Stimulated activated CD8-positive, alpha-beta memory T cell treated with anti-CD3 and anti-CD28 coated beads, Interleukin-7, amount 100 ng/mL, for 1 hour (primary cell): ENCODE results near the gene KRTAP2-2.
"Not testable (repeated sequence)": the region's sequence is repeated elsewhere in the genome, so short reads cannot be mapped to it uniquely, and the experiment has no call there.

ENCODE experiments used
- DNase-seq, 2 donors: peaks; one replicate each; pipeline ENCODE4 v3.0.0-alpha.2; 2020; ENCODE audit warnings: low read depth in 2 of 2

The KRTAP2-2 gene, protein sequence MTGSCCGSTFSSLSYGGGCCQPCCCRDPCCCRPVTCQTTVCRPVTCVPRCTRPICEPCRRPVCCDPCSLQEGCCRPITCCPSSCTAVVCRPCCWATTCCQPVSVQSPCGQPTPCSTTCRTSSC

DNA sequence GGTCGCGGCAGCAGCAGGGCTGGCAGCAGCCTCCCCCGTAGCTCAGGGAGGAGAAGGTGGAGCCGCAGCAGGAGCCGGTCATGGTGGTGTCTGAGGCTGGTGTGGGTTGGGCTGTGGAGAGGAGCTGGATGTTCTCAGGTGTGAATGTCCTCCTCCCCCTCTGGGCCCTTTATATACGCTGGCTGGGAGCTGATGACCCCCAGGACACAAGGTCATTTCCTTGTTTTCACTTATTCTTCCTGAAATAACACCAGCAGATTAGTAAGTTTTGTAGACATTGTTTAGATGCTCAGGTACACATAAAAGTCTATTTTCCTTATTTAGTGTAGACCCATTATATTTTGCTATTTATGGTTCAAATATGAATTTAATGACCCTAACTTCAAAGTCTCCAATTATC, at the start of gene KRTAP2-2:
TSS of gene KRTAP2-2 (minus strand) at position 101 of the 400 bp plus-strand sequence. CDS start at position 82, 19 bp downstream.
- not testable (repeated sequence) for DNase-seq

DNA sequence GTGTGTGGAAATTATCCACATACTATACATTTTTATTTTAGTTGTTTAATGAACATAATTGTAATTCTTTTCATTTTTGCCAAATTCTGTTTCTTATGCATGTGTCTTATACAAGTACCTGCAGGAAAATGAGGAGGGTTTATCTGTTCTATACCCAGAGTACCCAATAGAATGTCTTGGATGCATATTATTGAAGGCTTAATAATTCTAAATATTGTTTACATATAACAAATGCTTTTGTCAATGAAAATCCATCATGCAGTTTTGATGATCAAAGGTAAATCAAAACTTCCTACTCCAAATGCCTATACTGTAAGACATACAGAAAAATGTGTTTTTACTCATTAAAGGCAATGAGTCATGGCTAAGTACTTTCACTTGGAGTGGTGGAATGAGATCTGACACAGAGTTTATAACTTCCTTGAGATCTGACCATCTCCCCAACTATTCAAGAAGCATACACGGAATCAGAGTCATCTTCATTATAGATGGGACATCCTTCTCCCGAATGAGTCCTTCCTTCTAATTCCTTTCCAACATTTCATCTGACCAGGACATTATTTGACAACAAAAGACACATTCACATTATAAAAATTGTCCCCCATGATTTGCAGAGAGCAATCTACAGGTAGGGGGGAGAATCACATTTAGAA, 49.5 kb upstream of the KRTAP2-2 start:
- DNase-seq, result not testable (repeated sequence)

DNA sequence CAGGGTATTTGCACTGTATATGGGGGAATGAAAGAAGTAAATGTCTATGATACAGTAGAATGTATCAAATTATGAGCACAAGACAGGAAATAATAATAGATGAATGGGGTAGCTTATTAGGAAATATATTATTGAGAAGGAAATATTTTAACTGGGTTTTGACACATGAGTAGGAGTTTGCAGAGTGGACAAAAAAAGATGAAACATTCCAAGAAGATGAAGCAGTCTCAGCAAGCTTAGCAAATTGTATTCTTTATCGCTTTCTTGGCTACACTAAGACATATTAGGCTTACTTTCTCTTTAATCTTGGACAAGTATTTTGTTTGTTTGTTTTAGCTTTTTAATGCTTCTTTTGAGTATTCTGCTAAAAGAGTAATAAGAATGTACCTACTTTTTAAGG, 48.9 kb upstream of the KRTAP2-2 start:
- DNase-seq, result no peak

DNA sequence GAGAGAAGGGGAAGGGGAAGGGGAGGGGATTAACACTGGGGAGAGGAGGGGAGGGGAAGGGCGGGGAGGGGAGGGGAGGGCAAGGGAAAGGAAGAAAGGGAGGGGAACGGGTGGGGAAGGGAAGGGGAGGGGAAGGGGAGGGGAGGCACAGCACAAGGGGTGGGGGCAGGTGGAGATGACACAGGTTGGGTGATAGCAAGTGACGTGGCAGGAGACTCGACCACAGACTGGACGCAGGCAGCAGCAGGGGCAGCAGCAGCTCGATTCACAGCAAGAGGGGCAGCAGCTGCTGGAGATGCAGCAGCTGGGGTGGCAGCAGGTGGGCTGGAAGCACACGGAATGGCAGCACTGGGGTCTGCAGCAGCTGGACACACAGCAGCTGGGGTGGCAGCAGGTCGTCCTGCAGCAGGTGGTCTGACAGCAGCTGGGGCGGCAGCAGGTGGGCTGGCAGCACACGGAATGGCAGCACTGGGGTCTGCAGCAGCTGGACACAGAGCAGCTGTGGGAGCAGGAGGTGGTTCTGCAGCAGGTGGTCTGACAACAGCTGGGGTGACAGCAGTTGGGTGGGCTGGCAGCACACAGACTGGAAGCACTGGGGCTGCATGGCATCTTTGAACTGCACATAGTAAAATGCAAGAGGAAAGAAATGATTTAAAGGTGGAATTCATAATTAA, 46.7 kb upstream of the KRTAP2-2 start, which contains the start of gene KRTAP4-16:
TSS of gene KRTAP4-16 (minus strand) at position 624 of the 674 bp plus-strand sequence. CDS start at position 624, 0 bp downstream.
- DNase-seq, result no peak

DNA sequence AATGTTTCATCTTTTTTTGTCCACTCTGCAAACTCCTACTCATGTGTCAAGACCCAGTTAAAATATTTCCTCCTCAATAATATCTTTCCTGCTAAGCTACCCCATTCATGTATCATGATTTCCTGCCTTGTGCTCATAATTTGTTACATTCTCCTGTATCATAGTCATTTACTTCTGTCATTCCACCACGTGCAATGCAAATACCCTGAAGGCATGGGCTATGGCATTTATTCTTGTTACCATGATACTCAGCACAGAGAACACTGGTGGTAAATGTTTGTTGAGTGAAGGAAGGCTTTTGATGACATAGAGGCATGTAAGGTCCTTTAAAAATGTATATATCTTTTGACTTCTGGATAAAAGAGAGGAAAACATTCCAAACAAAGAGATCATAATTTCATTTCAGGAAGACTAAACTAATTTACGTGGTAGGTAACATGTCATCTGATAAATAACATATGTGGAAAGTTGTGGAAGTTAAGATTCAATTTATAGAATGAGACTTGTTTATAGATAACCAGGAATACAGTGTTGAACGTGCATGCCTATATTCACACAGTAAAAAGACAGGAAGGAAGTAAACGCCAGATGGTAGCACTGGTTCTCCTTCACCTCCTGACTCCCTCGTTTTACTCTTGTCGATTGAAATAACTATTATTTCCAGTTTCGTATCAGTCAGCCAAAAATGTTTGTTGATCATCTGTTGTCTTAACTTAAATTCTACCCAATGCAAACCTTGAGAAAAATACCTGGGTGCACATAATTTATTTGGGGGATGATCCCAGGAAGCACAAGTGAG, 44.9 kb upstream of the KRTAP2-2 start:
- DNase-seq, result not testable (repeated sequence)

DNA sequence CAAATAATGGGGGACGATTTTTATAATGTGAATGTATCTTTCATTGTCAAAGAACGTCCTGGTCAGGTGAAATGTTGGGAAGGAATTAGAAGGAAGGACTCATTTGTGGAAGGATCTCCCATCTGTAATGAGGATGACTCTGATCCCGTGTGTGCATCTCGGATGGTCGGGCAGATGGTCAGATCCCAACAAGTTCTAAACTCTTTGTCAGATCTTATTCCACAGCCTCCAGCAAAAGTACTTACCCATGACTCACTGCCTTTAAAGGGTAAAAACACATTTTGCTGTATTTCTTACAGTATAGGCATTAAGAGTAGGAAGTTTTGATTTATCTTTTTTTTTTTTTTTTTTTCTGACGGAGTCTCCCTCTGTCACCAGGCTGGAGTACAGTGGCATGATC, 43.5 kb upstream of the KRTAP2-2 start:
- no peak for DNase-seq

DNA sequence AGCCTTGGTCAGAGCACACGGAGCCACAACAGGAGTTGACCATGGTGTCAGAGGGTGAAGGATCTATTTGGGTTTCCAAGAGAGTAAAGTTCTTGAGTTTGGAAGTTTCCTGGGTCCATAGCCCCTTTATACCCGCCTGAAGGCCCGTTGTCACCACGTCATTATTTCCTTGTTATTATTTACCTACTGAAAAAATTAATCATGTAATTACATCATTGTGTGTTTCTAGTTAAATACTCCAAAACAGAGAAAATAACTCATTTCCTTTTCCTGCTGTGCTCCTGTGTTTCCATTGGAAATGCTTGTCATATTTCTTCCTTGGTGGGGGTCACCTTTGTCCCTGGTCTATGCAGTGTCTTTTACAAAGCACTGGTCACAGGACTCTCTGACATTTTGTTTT, 43.0 kb upstream of the KRTAP2-2 start, which contains the start of gene KRTAP4-8:
TSS of gene KRTAP4-8 (minus strand) at position 101 of the 400 bp plus-strand sequence. CDS start at position 43, 58 bp downstream.
- no peak for DNase-seq

DNA sequence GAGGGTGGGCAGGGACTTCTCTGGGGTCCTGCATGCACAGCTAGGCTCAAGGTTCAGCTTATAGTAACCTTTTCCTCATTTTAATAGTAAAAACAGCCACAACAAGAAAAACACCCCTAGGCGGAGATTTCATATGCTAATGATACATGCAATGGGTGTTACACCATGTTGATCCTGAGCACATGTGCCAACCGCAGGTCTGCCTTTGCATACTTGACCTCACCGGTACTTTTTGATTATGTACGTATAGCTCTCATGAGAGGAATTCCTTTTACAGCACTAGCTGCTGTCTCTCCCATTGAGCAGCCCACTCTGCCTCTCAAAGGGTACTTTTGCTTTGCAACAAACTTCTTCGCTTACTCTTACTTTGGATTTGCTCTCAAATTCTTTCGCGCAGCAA, 41.0 kb upstream of the KRTAP2-2 start:
- DNase-seq, result no peak

DNA sequence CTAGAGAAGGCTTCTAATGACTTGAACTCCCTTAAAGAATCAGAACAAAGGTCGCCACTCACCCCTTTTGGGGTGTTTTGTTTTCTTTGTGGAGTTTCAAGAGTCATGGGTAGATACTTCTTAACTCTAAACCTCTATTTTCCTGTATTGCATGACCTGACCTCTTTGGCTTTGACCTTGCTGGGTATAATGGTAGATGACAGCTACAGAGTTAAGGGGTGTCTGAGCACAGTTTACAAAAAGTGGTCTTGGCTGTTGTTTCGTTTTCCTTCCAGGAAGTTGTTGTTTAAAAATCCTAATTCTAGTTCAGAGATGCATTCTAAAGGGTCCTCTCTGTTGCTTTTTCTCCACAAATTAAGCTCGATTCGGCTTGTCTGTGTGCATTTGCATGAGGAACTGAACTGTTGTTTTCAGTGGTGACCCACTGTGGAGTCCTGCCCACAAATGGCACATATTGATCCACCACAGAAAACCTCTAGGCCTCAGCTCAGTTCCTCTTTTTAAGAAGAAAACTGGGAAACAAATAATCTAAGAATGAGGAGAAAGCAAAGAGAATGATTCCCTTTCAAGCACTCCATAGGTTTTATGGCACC, 33.8 kb upstream of the KRTAP2-2 start:
- not testable (repeated sequence) for DNase-seq

DNA sequence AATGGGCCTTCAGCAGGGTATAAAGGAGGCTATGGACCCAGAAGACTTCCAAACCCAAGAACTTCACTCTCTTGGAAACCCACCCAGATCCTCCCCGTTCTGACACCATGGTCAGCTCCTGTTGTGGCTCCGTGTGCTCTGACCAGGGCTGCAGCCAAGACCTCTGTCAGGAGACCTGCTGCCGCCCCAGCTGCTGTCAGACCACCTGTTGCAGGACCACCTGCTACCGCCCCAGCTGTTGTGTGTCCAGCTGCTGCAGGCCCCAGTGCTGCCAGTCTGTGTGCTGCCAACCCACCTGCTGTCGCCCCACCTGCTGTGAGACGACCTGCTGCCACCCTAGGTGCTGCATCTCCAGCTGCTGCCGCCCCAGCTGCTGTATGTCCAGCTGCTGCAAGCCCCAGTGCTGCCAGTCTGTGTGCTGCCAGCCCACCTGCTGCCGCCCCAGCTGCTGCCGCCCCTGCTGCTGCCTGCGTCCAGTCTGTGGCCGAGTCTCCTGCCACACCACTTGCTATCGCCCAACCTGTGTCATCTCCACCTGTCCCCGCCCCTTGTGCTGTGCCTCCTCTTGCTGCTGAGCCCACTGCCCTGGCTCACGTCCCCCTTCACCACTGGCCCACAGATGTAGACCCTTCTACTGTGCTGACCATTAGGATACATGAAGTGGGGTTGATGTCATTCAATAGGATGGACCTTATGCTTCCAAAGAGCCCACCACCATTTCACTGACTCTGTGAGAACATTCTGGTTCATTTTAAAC, 29.2 kb upstream of the KRTAP2-2 start, which contains the start of gene KRTAP4-7:
TSS of gene KRTAP4-7 (plus strand) at position 51 of the 757 bp plus-strand sequence. CDS start at position 108, 57 bp downstream.
- not testable (repeated sequence) for DNase-seq

DNA sequence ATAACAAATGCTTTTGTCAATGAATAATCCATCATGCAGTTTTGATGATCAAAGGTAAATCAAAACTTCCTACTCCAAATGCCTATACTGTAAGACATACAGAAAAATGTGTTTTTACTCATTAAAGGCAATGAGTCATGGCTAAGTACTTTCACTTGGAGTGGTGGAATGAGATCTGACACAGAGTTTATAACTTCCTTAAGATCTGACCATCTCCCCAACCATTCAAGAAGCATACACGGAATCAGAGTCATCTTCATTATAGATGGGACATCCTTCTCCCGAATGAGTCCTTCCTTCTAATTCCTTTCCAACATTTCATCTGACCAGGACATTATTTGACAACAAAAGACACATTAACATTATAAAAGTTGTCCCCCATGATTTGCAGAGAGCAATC, 28.4 kb upstream of the KRTAP2-2 start:
- DNase-seq, result not testable (repeated sequence)

DNA sequence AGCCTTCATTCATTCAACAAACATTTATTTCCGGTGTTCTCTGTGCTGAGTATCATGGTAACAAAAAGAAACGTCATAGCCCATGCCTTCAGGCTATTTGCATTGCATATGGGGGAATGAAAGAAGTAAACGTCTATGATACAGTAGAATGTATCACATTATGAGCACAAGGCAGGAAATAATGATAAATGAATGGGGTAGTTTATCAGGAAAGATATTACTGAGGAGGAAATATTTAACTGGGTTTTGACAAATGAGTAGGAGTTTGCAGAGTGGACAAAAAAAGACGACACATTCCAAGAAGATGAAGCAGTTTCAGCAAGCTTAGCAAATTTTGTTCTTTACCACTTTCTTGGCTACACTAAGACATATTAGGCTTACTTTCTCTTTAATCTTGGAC, 27.6 kb upstream of the KRTAP2-2 start:
- DNase-seq, result no peak

DNA sequence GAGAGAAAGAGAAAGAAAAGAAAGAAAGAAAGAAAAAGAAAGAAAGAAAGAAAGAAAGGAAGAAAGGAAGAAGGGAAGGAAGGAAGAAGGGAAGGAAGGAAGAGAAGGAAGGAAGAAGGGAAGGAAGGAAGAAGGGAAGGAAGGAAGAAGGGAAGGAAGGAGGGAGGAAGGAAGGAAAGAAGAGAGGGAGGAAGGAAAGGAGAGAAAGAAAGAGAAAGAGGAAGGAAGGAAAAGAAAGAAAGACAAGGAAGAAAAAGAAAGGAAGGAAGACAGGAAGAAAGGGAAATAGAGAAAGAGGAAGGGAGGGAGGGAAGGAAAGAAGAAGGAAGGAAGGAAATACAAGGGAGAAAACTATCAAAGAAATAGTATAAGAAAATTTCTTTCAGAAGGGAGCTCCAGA, 21.8 kb upstream of the KRTAP2-2 start:
- DNase-seq, result no peak

DNA sequence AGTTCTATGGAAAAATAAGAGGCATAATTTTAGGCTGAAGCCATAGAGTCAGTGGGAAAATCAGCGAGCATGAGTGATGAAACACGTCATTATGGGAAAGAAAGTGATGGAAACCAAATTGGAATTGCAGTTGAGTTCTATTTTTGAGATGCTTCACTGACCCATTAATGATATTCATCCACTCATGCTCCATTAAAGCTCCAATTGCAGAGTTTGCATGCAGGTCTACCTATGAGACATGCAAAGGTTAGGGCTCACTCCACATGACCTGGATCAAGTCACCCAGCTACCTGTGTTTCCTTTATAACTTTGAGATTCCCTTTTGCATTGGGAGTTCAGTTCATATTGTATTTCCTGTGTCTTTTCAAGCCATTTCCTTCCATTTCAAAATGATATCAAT, 18.6 kb upstream of the KRTAP2-2 start:
- no peak for DNase-seq

DNA sequence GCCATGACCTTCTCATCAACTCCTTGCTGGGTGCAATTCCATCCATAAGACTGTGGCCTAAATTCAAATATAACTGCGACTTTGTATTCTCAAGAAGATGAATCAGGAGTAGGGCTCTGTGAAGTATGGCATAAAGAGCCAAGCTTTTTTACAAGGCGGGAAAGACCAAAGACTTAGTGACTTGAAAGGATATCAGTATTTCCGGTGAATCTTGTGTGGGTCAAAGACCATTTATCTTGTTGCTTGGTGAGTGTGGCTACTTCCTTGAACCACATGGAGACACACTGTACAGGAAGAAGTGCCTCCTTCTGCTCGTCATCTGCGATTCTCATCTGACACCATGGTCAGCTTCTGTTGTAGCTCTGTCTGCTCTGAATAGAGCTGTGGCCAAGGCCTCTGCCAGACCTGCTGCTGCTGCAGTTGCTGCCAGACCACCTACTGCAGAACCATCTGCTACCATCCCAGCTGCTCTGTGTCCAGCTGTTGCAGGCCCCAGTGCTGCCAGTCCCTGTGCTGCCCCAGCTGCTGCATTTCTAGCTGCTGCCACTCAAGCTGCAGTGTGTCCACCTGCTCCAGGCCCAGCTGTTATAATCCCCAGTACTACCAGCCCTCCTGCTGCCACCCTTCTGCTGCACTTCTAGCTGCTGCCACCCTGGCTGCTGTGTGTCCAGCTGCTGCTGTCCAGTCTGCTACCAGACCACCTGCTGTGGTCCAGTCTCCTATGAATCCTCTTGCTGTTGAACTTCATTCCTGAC, 16.8 kb upstream of the KRTAP2-2 start:
- no peak for DNase-seq

DNA sequence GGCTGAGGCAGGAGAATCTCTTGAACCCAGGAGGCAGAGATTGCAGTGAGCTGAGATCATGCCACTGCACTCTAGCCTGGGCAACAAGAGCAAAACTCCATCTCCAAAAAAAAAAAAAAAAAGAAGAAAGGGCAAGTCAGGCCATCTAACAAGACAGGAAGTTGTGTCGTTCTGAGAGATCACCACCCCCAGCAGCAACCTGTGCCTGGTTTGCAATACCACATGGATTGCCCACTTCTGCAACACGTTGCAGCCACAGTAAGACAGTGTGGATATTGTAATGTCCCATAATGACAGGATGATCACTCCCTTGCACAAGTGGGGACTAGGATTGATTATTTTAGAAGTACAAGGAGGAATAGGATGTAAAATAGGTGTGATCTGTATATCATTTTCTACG, 14.0 kb upstream of the KRTAP2-2 start:
- no peak for DNase-seq

DNA sequence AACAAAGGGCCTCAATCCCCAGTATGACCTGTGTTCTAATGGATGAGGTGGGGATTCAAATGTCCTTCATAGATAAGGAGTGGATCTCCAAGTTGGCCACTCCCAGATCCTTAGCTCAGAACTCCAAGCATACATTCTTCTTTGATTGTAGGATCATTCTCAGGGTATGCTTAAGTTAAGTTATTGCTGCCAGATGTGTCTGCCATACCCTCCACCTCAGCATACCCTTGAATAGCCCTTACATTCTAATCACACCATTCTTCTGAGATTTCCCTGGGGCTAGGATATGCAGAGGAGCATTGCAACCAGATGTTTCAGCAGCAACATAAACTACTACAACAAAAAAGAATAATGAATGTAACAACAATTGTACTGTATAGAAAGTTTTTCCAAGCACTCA, 12.3 kb upstream of the KRTAP2-2 start:
- no peak for DNase-seq

DNA sequence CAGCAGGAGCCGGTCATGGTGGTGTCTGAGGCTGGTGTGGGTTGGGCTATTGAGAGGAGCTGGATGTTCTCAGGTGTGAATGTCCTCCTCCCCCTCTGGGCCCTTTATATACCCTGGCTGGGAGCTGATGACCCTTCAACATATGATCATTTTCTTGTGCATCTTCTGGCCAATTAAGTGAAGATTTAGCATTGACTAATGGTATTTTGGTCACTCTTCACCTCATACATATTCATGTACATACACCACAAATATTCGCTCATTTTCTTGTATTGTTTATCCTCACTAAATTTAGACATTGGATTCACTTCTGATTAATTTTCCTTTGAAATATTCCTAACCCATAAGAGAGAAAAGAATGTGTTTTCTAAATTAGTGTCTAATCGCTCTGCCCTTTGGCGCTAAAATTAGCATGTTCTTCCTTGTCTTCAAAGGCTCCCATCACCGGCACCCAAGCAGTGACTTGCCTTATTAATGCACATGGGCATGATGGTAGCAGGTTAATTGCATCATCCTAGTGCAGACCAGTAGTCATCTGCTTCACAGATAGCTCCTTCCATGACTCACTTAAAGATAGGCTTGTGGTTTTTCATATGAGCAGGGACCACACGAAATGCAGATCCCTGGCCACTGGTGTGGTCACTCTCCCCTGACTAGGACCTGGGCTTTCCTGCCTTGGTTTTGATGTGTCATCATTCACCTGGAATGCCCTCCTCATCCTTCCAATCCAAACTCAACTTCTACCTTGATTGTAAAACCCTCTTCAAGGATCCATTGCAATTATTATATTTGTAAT, 11.0 kb upstream of the KRTAP2-2 start, which contains the start of gene KRTAP2-4:
TSS of gene KRTAP2-4 (minus strand) at position 51 of the 796 bp plus-strand sequence. CDS start at position 17, 34 bp downstream.
- DNase-seq, result no peak
